HepG2 (cell line): ENCODE measurements around the gene INTS6L.

ENCODE experiments used
- ATAD3A ChIP-seq: sonication (generic); formaldehyde crosslinking; IDR thresholded peaks from 2 replicates; pipeline ENCODE4 v1.4.0; 2020; ENCODE audit warnings: missing genetic modification reagents
- ELF1 ChIP-seq: sonication (generic); formaldehyde crosslinking; IDR thresholded peaks from 2 replicates; pipeline ENCODE4 v1.4.0; 2020; ENCODE audit warnings: missing genetic modification reagents

DNA sequence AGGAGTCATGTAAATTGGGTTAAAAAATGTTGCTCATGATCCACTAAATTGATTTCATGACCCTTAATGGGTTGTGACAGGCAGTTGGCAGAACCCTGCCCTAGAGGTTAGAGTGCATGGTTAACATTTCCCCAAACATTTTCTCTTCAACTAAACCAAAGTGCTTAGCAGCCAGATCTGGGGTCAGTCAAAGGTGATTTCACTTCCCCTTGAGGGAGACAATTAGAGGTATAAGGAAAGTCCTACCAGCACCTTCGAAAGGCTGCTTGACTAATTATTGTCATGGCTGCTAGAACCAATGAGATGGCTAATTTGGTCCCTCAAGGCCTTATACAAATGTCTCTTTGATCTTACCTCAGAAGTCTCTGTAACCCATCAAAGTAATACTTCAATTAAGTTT is 30.9 kb upstream of the INTS6L start:
- TF ChIP-seq ELF1 (CRISPR knock-in tag) (no peak), ATAD3A (no peak)
